Brain microvascular endothelial cell (primary cell): ENCODE data around the gene CTCFL.

Experiments used
- DNase-seq: peaks from one replicate; pipeline ENCODE4 v3.0.0-alpha.2; 2020
- H3K27ac ChIP-seq: fragments of 250-450 bp; sonication (Bioruptor Pico); 2 replicates; pipeline ENCODE4 v1.5.1; 2020; ENCODE audit warnings: mild to moderate bottlenecking, moderate library complexity
- H3K27me3 ChIP-seq: fragments of 250-450 bp; sonication (Bioruptor Pico); replicated peaks from 2 replicates; pipeline ENCODE4 v1.5.1; 2020; ENCODE audit warnings: mild to moderate bottlenecking
- H3K36me3 ChIP-seq: fragments of 250-450 bp; sonication (Bioruptor Pico); replicated peaks from 2 replicates; pipeline ENCODE4 v1.5.1; 2020; ENCODE audit warnings: mild to moderate bottlenecking
- H3K4me3 ChIP-seq: 2 replicates; pipeline ENCODE4 v1.5.1; 2011; ENCODE audit warnings: low read depth, mild to moderate bottlenecking, control low read depth, low read length, moderate library complexity
- in situ Hi-C: cut with HindIII; loops from 2 replicates; pipeline ENCODE4 v1.10.0; 2017; ENCODE audit warnings: low sequenced_read_pairs, low pct_ligation_motif_present
- TF ChIP-seq, protein P1 (sequence below): IDR thresholded peaks from 2 replicates; pipeline ENCODE4 v1.5.1; 2011; ENCODE audit warnings: low read depth, mild to moderate bottlenecking, moderate library complexity, low read length, control low read depth, inconsistent platforms; ENCODE audit errors: missing control alignments

CTCFL gene

DNA sequence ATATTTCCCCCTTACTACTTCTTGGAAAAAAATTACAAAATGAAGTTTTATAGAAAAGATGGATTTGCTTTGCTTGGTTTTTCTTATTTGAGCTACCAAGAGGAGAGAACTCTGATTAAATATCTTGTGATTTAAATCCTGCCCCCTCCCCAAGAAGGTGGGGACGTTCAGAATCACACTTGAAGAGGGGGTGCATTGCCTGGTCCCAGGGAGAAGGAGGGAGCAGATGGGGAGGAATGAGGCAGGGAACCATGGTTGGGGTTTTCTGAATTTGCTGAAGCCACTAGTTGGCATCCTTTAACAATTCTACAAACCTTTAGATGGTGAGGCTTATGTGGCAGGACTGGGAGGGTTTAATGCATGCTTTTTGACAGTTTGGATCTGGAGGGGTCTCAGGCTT lies 41.5 kb upstream of the CTCFL start:
- no peak overlapping the region for H3K27ac ChIP-seq
- H3K4me3 ChIP-seq: no peak overlapping the region
- H3K36me3 ChIP-seq: no peaks in the 10 kb centered on the region
- in situ Hi-C loops: no loop called here
- no peaks in the 10 kb centered on the region for H3K27me3 ChIP-seq
- DNase-seq: no peak
- TF ChIP-seq, protein P1, sequence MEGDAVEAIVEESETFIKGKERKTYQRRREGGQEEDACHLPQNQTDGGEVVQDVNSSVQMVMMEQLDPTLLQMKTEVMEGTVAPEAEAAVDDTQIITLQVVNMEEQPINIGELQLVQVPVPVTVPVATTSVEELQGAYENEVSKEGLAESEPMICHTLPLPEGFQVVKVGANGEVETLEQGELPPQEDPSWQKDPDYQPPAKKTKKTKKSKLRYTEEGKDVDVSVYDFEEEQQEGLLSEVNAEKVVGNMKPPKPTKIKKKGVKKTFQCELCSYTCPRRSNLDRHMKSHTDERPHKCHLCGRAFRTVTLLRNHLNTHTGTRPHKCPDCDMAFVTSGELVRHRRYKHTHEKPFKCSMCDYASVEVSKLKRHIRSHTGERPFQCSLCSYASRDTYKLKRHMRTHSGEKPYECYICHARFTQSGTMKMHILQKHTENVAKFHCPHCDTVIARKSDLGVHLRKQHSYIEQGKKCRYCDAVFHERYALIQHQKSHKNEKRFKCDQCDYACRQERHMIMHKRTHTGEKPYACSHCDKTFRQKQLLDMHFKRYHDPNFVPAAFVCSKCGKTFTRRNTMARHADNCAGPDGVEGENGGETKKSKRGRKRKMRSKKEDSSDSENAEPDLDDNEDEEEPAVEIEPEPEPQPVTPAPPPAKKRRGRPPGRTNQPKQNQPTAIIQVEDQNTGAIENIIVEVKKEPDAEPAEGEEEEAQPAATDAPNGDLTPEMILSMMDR: no peak

GRCh38 chr20:57564951-57565642 lies 40.2 kb upstream of the CTCFL start:
- Histone ChIP-seq H3K36me3 (no peaks in the 10 kb centered on the region), H3K27ac (no peak overlapping the region), H3K4me3 (no peak overlapping the region), H3K27me3 (no peaks in the 10 kb centered on the region)
- TF ChIP-seq, protein P1: no peak
- DNase-seq: no peak
- in situ Hi-C loops: no loop called here

GRCh38 chr20:57564180-57564802 lies 39.4 kb upstream of the CTCFL start:
- H3K27me3 ChIP-seq: no peaks in the 10 kb centered on the region
- in situ Hi-C loops: no loop called here
- H3K36me3 ChIP-seq: no peaks in the 10 kb centered on the region
- TF ChIP-seq, protein P1: no peak
- H3K27ac ChIP-seq: no peak overlapping the region
- H3K4me3 ChIP-seq: no peak overlapping the region
- no peak for DNase-seq

GRCh38 chr20:57563522-57563921 lies 38.6 kb upstream of the CTCFL start:
- no peak overlapping the region for H3K4me3 ChIP-seq
- TF ChIP-seq, protein P1: no peak
- in situ Hi-C loops: no loop called here
- no peaks in the 10 kb centered on the region for H3K36me3 ChIP-seq
- no peaks in the 10 kb centered on the region for H3K27me3 ChIP-seq
- H3K27ac ChIP-seq: no peak overlapping the region
- no peak for DNase-seq

GRCh38 chr20:57562541-57563465 lies 37.9 kb upstream of the CTCFL start:
- Histone ChIP-seq H3K27ac (no peak overlapping the region), H3K4me3 (no peak overlapping the region), H3K27me3 (no peaks in the 10 kb centered on the region), H3K36me3 (no peaks in the 10 kb centered on the region)
- TF ChIP-seq, protein P1: no peak
- DNase-seq: no peak
- in situ Hi-C loops: no loop called here
